Endothelial cell of umbilical vein (primary cell): ENCODE measurements around the gene SPINK7. TPM values are rescaled to one million over a fixed set of nuclear protein-coding genes. Genes with fewer than 3 reads are reported as not detected.

Experiments
- BruUV-seq: library from RNA; stranded (reverse); fragments of 400-500 nt; replicated peaks from 2 replicates; lab custom pipeline; 2021; lab: Mats Ljungman, UMichigan
- CTCF ChIA-PET: fragments of 300-600, 350-600 bp; sonication (Branson Sonifier 250); formaldehyde crosslinking; loops from one replicate; lab custom pipeline; 2021; ENCODE audit warnings: antibody characterized with exemption, inconsistent platforms; lab: Charles Lee
- POLR2A ChIA-PET: fragments of 300-600, 350-600 bp; sonication (Branson Sonifier 250); formaldehyde crosslinking; loops from one replicate; lab custom pipeline; 2021; ENCODE audit warnings: antibody characterized with exemption, inconsistent platforms; lab: Charles Lee
- DNase-seq: peaks from one replicate; pipeline ENCODE4 v3.0.0-alpha.2; 2011; ENCODE audit warnings: low read depth, low spot score
- FAIRE-seq: peaks from 2 replicates; lab custom pipeline; 2011; peaks lifted over from hg19 to GRCh38; lab: Jason Lieb, UNC
- H2AFZ ChIP-seq: 2 replicates; pipeline ENCODE4 v1.6.0; 2012; ENCODE audit warnings: low read depth, low read length, control low read depth, inconsistent platforms
- H3K27ac ChIP-seq: 2 replicates; pipeline ENCODE4 v1.5.1; 2011; ENCODE audit warnings: low read depth, mild to moderate bottlenecking, control low read depth, low read length, moderate library complexity; ENCODE audit not compliant: insufficient read depth
- H3K27me3 ChIP-seq, 2 experiments: 2 replicates each; pipeline versions ENCODE4 v1.6.0 to v1.6.1; 2011; ENCODE audit warnings: low read length in 2 of 2, mixed read lengths in 1 of 2; ENCODE audit not compliant: control insufficient read depth in 2 of 2, insufficient read depth in 2 of 2
- H3K36me3 ChIP-seq, 2 experiments: 2 replicates in 1 of 2; 3 replicates in 1 of 2; pipeline ENCODE4 v1.5.1; 2011; ENCODE audit warnings: low read length in 2 of 2, mild to moderate bottlenecking in 1 of 2, moderate library complexity in 1 of 2; ENCODE audit not compliant: control insufficient read depth in 2 of 2, insufficient read depth in 2 of 2; ENCODE audit errors: extremely low read depth in 1 of 2
- H3K4me1 ChIP-seq: 3 replicates; pipeline ENCODE4 v1.5.1; 2011; ENCODE audit warnings: mild to moderate bottlenecking, low read length; ENCODE audit not compliant: control insufficient read depth, insufficient read depth; ENCODE audit errors: extremely low read depth
- H3K4me2 ChIP-seq: 2 replicates; pipeline ENCODE4 v1.6.1; 2011; ENCODE audit warnings: low read length, control low read depth, mixed read lengths; ENCODE audit not compliant: insufficient read depth
- H3K4me3 ChIP-seq, 3 experiments: fragments of 200-600 bp in 1 of 3; sonication (generic), shearing (Covaris generic) in 1 of 3; replicated peaks in 1 of 3; 2 replicates each; pipeline ENCODE4 v1.5.1; 2011 to 2016; ENCODE audit warnings: control low read depth in 3 of 3, low read length in 3 of 3, mild to moderate bottlenecking in 2 of 3, inconsistent platforms in 1 of 3, low read depth in 1 of 3, moderate library complexity in 1 of 3; ENCODE audit not compliant: insufficient read depth in 1 of 3
- H3K79me2 ChIP-seq: 2 replicates; pipeline ENCODE4 v1.6.0; 2012; ENCODE audit warnings: low read length, inconsistent platforms; ENCODE audit not compliant: control insufficient read depth, insufficient read depth
- H3K9ac ChIP-seq: replicated peaks from 2 replicates; pipeline ENCODE3; 2011; ENCODE audit warnings: low read length, control low read depth; ENCODE audit not compliant: insufficient read depth; ENCODE audit errors: extremely low read depth
- H3K9me1 ChIP-seq: replicated peaks from 3 replicates; pipeline ENCODE4 v1.6.0; 2011; ENCODE audit warnings: mild to moderate bottlenecking, low read length; ENCODE audit not compliant: control insufficient read depth, insufficient read depth; ENCODE audit errors: extremely low read depth
- H3K9me3 ChIP-seq: replicated peaks from 2 replicates; pipeline ENCODE4 v1.5.1; 2012; ENCODE audit warnings: low read length, inconsistent platforms; ENCODE audit not compliant: control insufficient read depth, insufficient read depth
- H4K20me1 ChIP-seq: replicated peaks from 2 replicates; pipeline ENCODE3; 2011; ENCODE audit warnings: mild to moderate bottlenecking, low read length; ENCODE audit not compliant: control insufficient read depth, insufficient read depth; ENCODE audit errors: extremely low read depth
- CTCF ChIP-seq, 2 donors: IDR thresholded peaks; 1 replicate in 1 of 2; 2 replicates in 1 of 2; pipeline ENCODE4 v1.5.1; 2011; ENCODE audit warnings: low read length in 2 of 2, mild to moderate bottlenecking in 2 of 2, moderate library complexity in 2 of 2, control low read depth in 1 of 2, inconsistent platforms in 1 of 2, low read depth in 1 of 2; ENCODE audit not compliant: insufficient read depth in 1 of 2; ENCODE audit errors: extremely low read depth in 1 of 2
- EZH2 ChIP-seq: IDR thresholded peaks from 2 replicates; pipeline ENCODE4 v1.6.1; 2012; ENCODE audit warnings: borderline replicate concordance, low read depth, mild to moderate bottlenecking, moderate library complexity, low read length, inconsistent platforms; ENCODE audit not compliant: severe bottlenecking
- FOS ChIP-seq: IDR thresholded peaks from 2 replicates; pipeline ENCODE4 v1.6.1; 2011; ENCODE audit warnings: mild to moderate bottlenecking, low read length, moderate library complexity, borderline replicate concordance; ENCODE audit not compliant: insufficient read depth
- GATA2 ChIP-seq: IDR thresholded peaks from 2 replicates; pipeline ENCODE4 v1.7.0; 2011; ENCODE audit warnings: low read depth, mild to moderate bottlenecking, moderate library complexity, mixed read lengths, low read length; ENCODE audit not compliant: insufficient read length, insufficient read depth
- JUN ChIP-seq: IDR thresholded peaks from 2 replicates; pipeline ENCODE4 v1.6.1; 2011; ENCODE audit warnings: borderline replicate concordance, low read depth; ENCODE audit not compliant: insufficient read length, insufficient read depth
- MAX ChIP-seq: IDR thresholded peaks from 2 replicates; pipeline ENCODE4 v1.6.1; 2011; ENCODE audit not compliant: insufficient read depth, insufficient read length
- MYC ChIP-seq: IDR thresholded peaks from one replicate; pipeline ENCODE4 v1.6.1; 2011; ENCODE audit warnings: mild to moderate bottlenecking, low read depth, low read length
- POLR2A ChIP-seq: IDR thresholded peaks from 2 replicates; pipeline ENCODE4 v1.6.1; 2012; ENCODE audit warnings: low read depth, mild to moderate bottlenecking, control low read depth, low read length
- POLR2AphosphoS5 ChIP-seq: IDR thresholded peaks from 2 replicates; pipeline ENCODE4 v1.6.1; 2012; ENCODE audit warnings: low read depth, mild to moderate bottlenecking, control low read depth, low read length, moderate library complexity; ENCODE audit not compliant: insufficient read depth
- dilution Hi-C: fragments of 300-500 bp; cut with MboI; formaldehyde crosslinking; loops from one replicate; pipeline ENCODE4 v1.15.0; 2019; ENCODE audit warnings: low sequenced_read_pairs; ENCODE audit not compliant: extremely low pct_ligation_motif_present
- intact Hi-C: fragments of 100-400 bp; cut with micrococcal nuclease; formaldehyde crosslinking; loops from one replicate; pipeline ENCODE4 v1.10.0; 2022
- polyA plus RNA-seq, 4 experiments: library from polyadenylated mRNA; depleted of rRNA in 3 of 4; stranded (reverse) in 3 of 4; unstranded in 1 of 4; fragments of >200 nt; gene quantifications; 2 replicates each; pipeline versions ENCODE4 v1.2.1 to v1.2.3, GENCODE V29; 2011 to 2012; ENCODE audit warnings: missing spikeins in 1 of 4
- total RNA-seq: library from RNA; stranded (reverse); gene quantifications from 2 replicates; pipeline ENCODE4 v1.2.3, GENCODE V29; 2021

SPINK7 gene
- total and polyA plus RNA-seq, 2 donors (not counting 3 experiments of a cell fraction or from before 2014, with no cell fraction given) = not detected

GRCh38 chr5:148311484-148311883 is 739 bp upstream of the SPINK7 start:
- H3K4me3 ChIP-seq = no peak overlapping the region
- H4K20me1 ChIP-seq = no peaks in the 10 kb centered on the region
- no peak overlapping the region for H3K4me2 ChIP-seq
- no peak for DNase-seq
- no peaks in the 10 kb centered on the region for H3K36me3 ChIP-seq
- no peaks in the 10 kb centered on the region for H3K79me2 ChIP-seq
- BruUV-seq = no TSS peak
- FAIRE-seq = no peak
- dilution Hi-C loops = no loop called here
- intact Hi-C loops = no loop called here
- H3K9me1 ChIP-seq = no peaks in the 10 kb centered on the region
- H3K27ac ChIP-seq = no peak overlapping the region
- H3K27me3 ChIP-seq = no peaks in the 10 kb centered on the region
- no peak overlapping the region for H3K9ac ChIP-seq
- H2AFZ ChIP-seq = no peak overlapping the region
- ChIA-PET CTCF (no interaction called here), POLR2A (no interaction called here)
- TF ChIP-seq POLR2AphosphoS5 (no peak), POLR2A (no peak), MAX (no peak), EZH2 (no peak), FOS (no peak), JUN (no peak), CTCF (IDR thresholded peaks at IDR 0.05; ENCODE audit: extremely low read depth in 1 of 2, insufficient read depth in 1 of 2, low read depth in 1 of 2, low read length in 2 of 2) (no peak), GATA2 (no peak), MYC (no peak)
- no peaks in the 10 kb centered on the region for H3K4me1 ChIP-seq
- H3K9me3 ChIP-seq = no peaks in the 10 kb centered on the region
